H4 (cell line): ENCODE data around the gene NUDT3. TPM values are rescaled to one million over a fixed set of nuclear protein-coding genes. Genes with fewer than 3 reads are reported as not detected.
"Not testable (repeated sequence)": the region's sequence is repeated elsewhere in the genome, so short reads cannot be mapped to it uniquely, and the experiment has no call there.

Experiments used
- DNase-seq: peaks from one replicate; pipeline ENCODE4 v3.0.0-alpha.2; 2015; ENCODE audit warnings: low spot score
- total RNA-seq: library from RNA; depleted of rRNA; stranded (reverse); fragments of >200 nt; shearing (Covaris generic); gene quantifications from 2 replicates; pipeline ENCODE4 v1.2.3, GENCODE V29; 2014; rRNA removed

NUDT3 gene
- total RNA-seq, result 8.1 and 11.5 TPM in 2 replicates

GRCh38 chr6:34392497-34393190 is at the start of gene NUDT3:
Gene NUDT3 (minus strand): TSS chr6:34392669. CDS start chr6:34392362, 307 bp downstream.
- DNase-seq, result peak; percentile 93

GRCh38 chr6:34441526-34441925 is 49.1 kb upstream of the NUDT3 start:
- no peak for DNase-seq

GRCh38 chr6:34439442-34439841 is 47.0 kb upstream of the NUDT3 start:
- no peak for DNase-seq

- no peak for DNase-seq
Observed at GRCh38 chr6:34438705-34439104, 46.2 kb upstream of the NUDT3 start.

- no peak for DNase-seq
Observed at GRCh38 chr6:34437644-34437970, 45.1 kb upstream of the NUDT3 start.

- no peak for DNase-seq
Observed at GRCh38 chr6:34436803-34437643, 44.6 kb upstream of the NUDT3 start.

GRCh38 chr6:34435916-34436315 is 43.4 kb upstream of the NUDT3 start:
- DNase-seq, result no peak

GRCh38 chr6:34425498-34426410 is 33.3 kb upstream of the NUDT3 start, which contains the start of gene RPS10:
Gene RPS10 (minus strand): TSS chr6:34426069. CDS start chr6:34425221, 848 bp downstream.
- DNase-seq, result peak; percentile 82

GRCh38 chr6:34425132-34425497 is 32.6 kb upstream of the NUDT3 start:
- DNase-seq, result no peak

- DNase-seq, result no peak
Observed at GRCh38 chr6:34424200-34425131, 32.0 kb upstream of the NUDT3 start.

- DNase-seq, result no peak
Observed at GRCh38 chr6:34423254-34423653, 30.8 kb upstream of the NUDT3 start.

GRCh38 chr6:34418367-34418766 is 25.9 kb upstream of the NUDT3 start:
- no peak for DNase-seq

- no peak for DNase-seq
Observed at GRCh38 chr6:34416877-34417371, 24.5 kb upstream of the NUDT3 start.

- peak; percentile 72 for DNase-seq
Observed at GRCh38 chr6:34414999-34415858, 22.8 kb upstream of the NUDT3 start.

- no peak for DNase-seq
Observed at GRCh38 chr6:34412643-34413214, 20.3 kb upstream of the NUDT3 start.

GRCh38 chr6:34412016-34412415 is 19.5 kb upstream of the NUDT3 start:
- no peak for DNase-seq

- not testable (repeated sequence) for DNase-seq
Observed at GRCh38 chr6:34407915-34408314, 15.4 kb upstream of the NUDT3 start.

GRCh38 chr6:34396518-34396917 is 4.0 kb upstream of the NUDT3 start:
- no peak for DNase-seq

GRCh38 chr6:34393966-34394305 is 1.5 kb upstream of the NUDT3 start:
- DNase-seq, result no peak
